SW480 (cell line): Measurements from ENCODE around the gene DOCK10.
"Not testable (repeated sequence)": the region's sequence is repeated elsewhere in the genome, so short reads cannot be mapped to it uniquely, and the experiment has no call there.

ENCODE experiments used
- DNase-seq: peaks from one replicate; pipeline ENCODE4 v3.0.0-alpha.2; 2016; ENCODE audit warnings: low spot score

The DOCK10 gene

GRCh38 chr2:224946895-224947294 lies 95.4 kb downstream of the DOCK10 start:
- no peak for DNase-seq

- DNase-seq: no peak
Observed at GRCh38 chr2:224944707-224945547, 97.3 kb downstream of the DOCK10 start.

- DNase-seq: not testable (repeated sequence)
Observed at GRCh38 chr2:224943601-224944041, 98.6 kb downstream of the DOCK10 start.

- DNase-seq: no peak
Observed at GRCh38 chr2:224941960-224942359, 100.3 kb downstream of the DOCK10 start.

- DNase-seq: no peak
Observed at GRCh38 chr2:224940618-224941017, 101.7 kb downstream of the DOCK10 start.

- no peak for DNase-seq
Observed at GRCh38 chr2:224938651-224939182, 103.6 kb downstream of the DOCK10 start.

- DNase-seq: no peak
Observed at GRCh38 chr2:224937887-224938286, 104.4 kb downstream of the DOCK10 start.

- DNase-seq: no peak
Observed at GRCh38 chr2:224934526-224935188, 107.6 kb downstream of the DOCK10 start.

- DNase-seq: no peak
Observed at GRCh38 chr2:224933431-224933830, 108.8 kb downstream of the DOCK10 start.

- no peak for DNase-seq
Observed at GRCh38 chr2:224932522-224932921, 109.7 kb downstream of the DOCK10 start.

GRCh38 chr2:224931956-224932355 lies 110.3 kb downstream of the DOCK10 start:
- DNase-seq: no peak

- no peak for DNase-seq
Observed at GRCh38 chr2:224930990-224931389, 111.3 kb downstream of the DOCK10 start.

- no peak for DNase-seq
Observed at GRCh38 chr2:224930124-224930523, 112.1 kb downstream of the DOCK10 start.

- no peak for DNase-seq
Observed at GRCh38 chr2:224929512-224929911, 112.8 kb downstream of the DOCK10 start.

- DNase-seq: no peak
Observed at GRCh38 chr2:224927646-224928173, 114.6 kb downstream of the DOCK10 start.

GRCh38 chr2:224927011-224927410 lies 115.3 kb downstream of the DOCK10 start:
- DNase-seq: no peak

- DNase-seq: no peak
Observed at GRCh38 chr2:224925810-224926100, 116.5 kb downstream of the DOCK10 start.

- DNase-seq: no peak
Observed at GRCh38 chr2:224925061-224925809, 117.0 kb downstream of the DOCK10 start.

- no peak for DNase-seq
Observed at GRCh38 chr2:224924631-224925030, 117.6 kb downstream of the DOCK10 start.

- DNase-seq: no peak
Observed at GRCh38 chr2:224922142-224922727, 120.0 kb downstream of the DOCK10 start.

GRCh38 chr2:224919472-224920110 lies 122.7 kb downstream of the DOCK10 start:
- no peak for DNase-seq
